PC-9 (cell line): ENCODE data around the gene C19orf25.

Experiments
- CTCF ChIP-seq: fragments of 200-600 bp; sonication (generic); conservative IDR thresholded peaks from 2 replicates; pipeline ENCODE4 v1.6.1; 2017; ENCODE audit warnings: mixed run types, antibody characterized with exemption, mild to moderate bottlenecking, moderate library complexity
- EZH2 ChIP-seq: fragments of 200-600 bp; sonication (generic); IDR thresholded peaks from 2 replicates; pipeline ENCODE4 v1.8.0; 2017; ENCODE audit warnings: antibody characterized with exemption, low read depth

DNA sequence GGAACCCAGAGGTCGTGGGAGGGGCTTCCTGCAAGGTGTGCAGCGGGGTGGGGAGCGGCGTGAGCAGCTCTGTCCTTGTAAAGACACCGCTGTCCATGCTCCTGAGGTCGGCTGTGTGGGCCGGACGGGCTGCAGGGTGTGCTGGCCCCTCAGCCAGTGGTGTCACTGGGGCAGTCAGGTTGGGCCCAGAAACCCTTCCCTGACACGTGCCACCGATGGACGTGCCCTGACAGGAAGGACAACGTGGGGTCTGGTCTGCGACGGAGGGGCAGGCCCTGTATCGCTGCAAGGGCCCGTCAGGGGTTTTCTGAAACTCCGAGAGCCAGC, 45.0 kb downstream of the C19orf25 start:
- TF ChIP-seq CTCF: no peak
- TF ChIP-seq EZH2: no peak
